VCaP (cell line): ENCODE results near the gene RBM47.
"Not testable (repeated sequence)": the region's sequence is repeated elsewhere in the genome, so short reads cannot be mapped to it uniquely, and the experiment has no call there.

Experiments used
- H3K27ac ChIP-seq: fragments of 450-650 bp; 2 replicates; pipeline ENCODE4 v1.5.1; 2017
- CTCF ChIP-seq: fragments of 450-650 bp; conservative IDR thresholded peaks from 2 replicates; pipeline ENCODE4 v1.5.1; 2017; ENCODE audit warnings: mild to moderate bottlenecking, moderate library complexity

RBM47 gene

DNA sequence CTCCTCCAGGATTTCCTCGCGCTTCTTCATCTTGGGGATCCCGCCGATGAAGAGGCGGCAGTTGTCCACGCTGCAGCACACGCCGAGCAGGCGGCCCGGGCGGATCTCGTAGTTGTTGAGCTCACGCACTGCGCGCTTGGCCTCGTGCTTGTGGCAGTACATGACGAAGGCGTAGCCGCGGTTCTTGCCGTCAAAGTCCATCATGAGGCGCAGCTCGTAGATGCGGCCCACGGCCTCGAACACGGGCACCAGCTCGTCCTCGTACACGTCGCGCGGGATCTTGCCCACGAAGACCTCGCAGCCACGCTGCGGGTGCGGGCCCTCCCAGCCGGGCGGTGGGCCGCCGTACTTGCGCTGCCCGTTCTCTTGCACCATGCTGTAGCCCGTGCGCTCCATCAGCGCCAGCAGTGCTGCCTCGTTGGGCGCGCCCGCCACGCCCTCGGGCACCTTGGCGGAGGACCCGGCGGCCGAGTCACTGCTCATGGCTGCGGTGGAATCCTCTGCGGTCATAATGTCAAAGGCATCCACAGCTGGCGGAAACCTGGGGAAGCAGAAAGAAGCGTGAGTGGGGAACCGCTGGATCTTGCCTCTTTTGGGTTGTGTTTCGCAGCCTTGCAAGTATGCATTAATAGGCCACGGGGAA, 191.2 kb downstream of the RBM47 start:
- TF ChIP-seq CTCF, result no peak
- no peak overlapping the region for H3K27ac ChIP-seq

GRCh38 chr4:40437741-40438383, 191.8 kb downstream of the RBM47 start:
- no peak for TF ChIP-seq CTCF

GRCh38 chr4:40435306-40435705, 194.4 kb downstream of the RBM47 start:
- not testable (repeated sequence) for H3K27ac ChIP-seq

More at GRCh38 chr4:40437741-40438383, 191.8 kb downstream of the RBM47 start:
- no peak overlapping the region for H3K27ac ChIP-seq

GRCh38 chr4:40434126-40434687, 195.5 kb downstream of the RBM47 start:
- no peak overlapping the region for H3K27ac ChIP-seq
- TF ChIP-seq CTCF, result no peak

GRCh38 chr4:40432504-40432903, 197.2 kb downstream of the RBM47 start:
- no peak for TF ChIP-seq CTCF
- no peak overlapping the region for H3K27ac ChIP-seq

DNA sequence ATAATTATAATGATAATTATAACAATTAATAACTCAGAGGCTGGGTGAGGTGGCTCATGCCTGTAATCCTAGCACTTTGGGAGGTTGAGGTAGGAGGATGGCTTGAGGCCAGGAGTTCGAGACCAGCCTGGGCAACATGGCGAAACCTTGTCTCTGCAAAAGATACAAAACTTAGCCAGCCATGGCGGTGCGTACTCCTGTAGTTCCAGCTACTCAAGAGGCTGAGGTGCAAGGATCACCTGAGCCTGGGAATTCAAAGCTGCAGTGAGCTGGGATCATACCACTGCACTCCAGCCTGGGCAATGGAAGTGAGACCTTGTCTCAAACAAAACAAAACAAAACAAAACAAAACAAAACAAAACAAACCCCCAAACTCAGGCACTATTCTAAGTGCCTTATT, 201.8 kb downstream of the RBM47 start:
- not testable (repeated sequence) for H3K27ac ChIP-seq

GRCh38 chr4:40427128-40427527, 202.5 kb downstream of the RBM47 start:
- TF ChIP-seq CTCF, result no peak

DNA sequence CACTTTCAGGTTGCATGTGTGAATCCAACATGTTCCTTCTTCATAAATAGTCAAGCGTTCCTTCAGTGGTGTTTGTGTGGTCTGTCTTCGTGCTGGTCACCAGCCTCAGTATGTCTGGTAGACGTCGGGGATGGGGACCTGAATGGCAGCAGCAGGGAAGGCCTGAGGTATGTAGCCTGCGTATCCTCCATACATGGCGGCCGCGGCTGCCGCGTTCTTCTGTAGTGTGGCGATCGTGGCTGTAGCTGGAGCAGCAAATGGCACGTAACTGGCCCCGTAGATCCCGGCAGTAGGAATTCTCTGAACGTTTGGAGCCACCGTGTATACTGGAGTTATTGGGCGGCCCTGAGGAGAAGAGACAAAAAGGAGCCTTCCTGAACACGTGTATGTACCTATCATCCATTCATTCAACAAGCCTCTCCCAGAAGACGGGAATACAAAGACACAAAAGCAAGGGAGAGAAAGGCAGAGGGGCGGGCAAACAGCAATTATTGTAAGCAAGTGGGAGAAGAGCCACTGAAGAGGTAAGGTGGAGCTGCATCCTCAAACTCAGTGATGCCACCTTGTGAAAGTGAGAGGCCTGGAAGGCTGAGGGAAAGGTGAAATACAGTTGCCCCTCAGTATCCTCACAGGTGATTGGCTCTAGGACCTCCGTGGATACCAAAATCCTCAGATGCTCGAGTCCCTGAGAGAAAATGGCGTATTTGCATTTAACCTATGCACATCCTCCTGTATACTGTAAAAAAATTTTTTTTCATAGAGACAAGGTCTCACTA, 203.7 kb downstream of the RBM47 start:
- H3K27ac ChIP-seq, result no peak overlapping the region

More at GRCh38 chr4:40427128-40427527, 202.5 kb downstream of the RBM47 start:
- no peak overlapping the region for H3K27ac ChIP-seq

More for the DNA sequence above, 203.7 kb downstream of the RBM47 start:
- TF ChIP-seq CTCF, result no peak
